BLaER1 treated with 17β-estradiol and CSF1 and Interleukin-3, amounts not matched to agents 10 nM and 100 nM (cell line): Measurements from ENCODE around the gene ACTR8.

ENCODE experiments used
- H3K27ac ChIP-seq, 11 experiments: shearing (Covaris generic); formaldehyde crosslinking; 2 replicates each; pipeline ENCODE4 v1.8.1; 2022
- H3K27me3 ChIP-seq, 11 experiments: shearing (Covaris generic); formaldehyde crosslinking; 2 replicates each; pipeline ENCODE4 v1.8.1; 2022
- H3K36me3 ChIP-seq, 11 experiments: shearing (Covaris generic); formaldehyde crosslinking; 2 replicates each; pipeline ENCODE4 v1.8.1; 2022
- H3K4me1 ChIP-seq, 10 experiments: shearing (Covaris generic); formaldehyde crosslinking; 2 replicates each; pipeline ENCODE4 v1.8.1; 2022
- H3K4me2 ChIP-seq, 11 experiments: shearing (Covaris generic); formaldehyde crosslinking; 2 replicates each; pipeline ENCODE4 v1.8.1; 2022
- H3K4me3 ChIP-seq, 10 experiments: shearing (Covaris generic); formaldehyde crosslinking; 2 replicates each; pipeline ENCODE4 v1.8.1; 2022
- H3K9ac ChIP-seq, 11 experiments: shearing (Covaris generic); formaldehyde crosslinking; 2 replicates each; pipeline ENCODE4 v1.8.1; 2022
- H3K9me3 ChIP-seq, 11 experiments: shearing (Covaris generic); formaldehyde crosslinking; replicated peaks in 1 of 11; 2 replicates each; pipeline ENCODE4 v1.8.1; 2022
- H4K20me1 ChIP-seq, 11 experiments: shearing (Covaris generic); formaldehyde crosslinking; 2 replicates each; pipeline ENCODE4 v1.8.1; 2022
- Cebpa-rat ChIP-seq, 11 experiments: shearing (Covaris generic); IDR thresholded peaks; 2 replicates each; pipeline ENCODE4 v1.8.1; 2022

The ACTR8 gene

DNA sequence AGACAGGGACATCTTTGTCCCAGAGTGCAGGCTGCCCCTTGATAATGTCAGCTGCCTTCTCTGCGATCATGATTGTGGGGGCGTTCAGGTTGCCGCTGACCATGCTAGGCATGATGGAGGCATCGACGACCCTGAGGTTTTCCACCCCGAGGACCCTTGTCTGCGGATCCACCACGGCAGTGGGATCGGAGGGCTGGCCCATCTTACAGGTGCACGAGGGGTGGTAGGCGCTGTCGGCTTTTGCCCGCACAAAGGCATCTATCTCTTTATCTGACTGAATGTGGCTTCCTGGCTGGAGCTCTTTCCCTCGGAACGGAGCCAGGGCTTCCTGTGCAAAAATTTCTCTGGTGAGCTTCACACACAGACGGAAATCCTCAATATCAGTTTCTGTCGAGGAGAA is 64.1 kb downstream of the ACTR8 start:
- no peaks in the 10 kb centered on the region for H3K36me3 ChIP-seq
- H3K4me2 ChIP-seq: no peak overlapping the region
- H3K4me3 ChIP-seq: no peak overlapping the region
- H3K9me3 ChIP-seq: no peaks in the 10 kb centered on the region
- no peak overlapping the region for H3K9ac ChIP-seq
- H3K27ac ChIP-seq: no peak overlapping the region
- H3K27me3 ChIP-seq: no peaks in the 10 kb centered on the region
- peaks cover 0 to 17% (median 4%) of the 10 kb centered on the region in 10 experiments; a peak in 7 of 20 replicates for H3K4me1 ChIP-seq
- TF ChIP-seq Cebpa-rat (IDR thresholded peaks at IDR 0.05): no peak
- peaks cover 0 to 4% (median 0%) of the 10 kb centered on the region in 11 experiments; a peak in 1 of 22 replicates for H4K20me1 ChIP-seq

DNA sequence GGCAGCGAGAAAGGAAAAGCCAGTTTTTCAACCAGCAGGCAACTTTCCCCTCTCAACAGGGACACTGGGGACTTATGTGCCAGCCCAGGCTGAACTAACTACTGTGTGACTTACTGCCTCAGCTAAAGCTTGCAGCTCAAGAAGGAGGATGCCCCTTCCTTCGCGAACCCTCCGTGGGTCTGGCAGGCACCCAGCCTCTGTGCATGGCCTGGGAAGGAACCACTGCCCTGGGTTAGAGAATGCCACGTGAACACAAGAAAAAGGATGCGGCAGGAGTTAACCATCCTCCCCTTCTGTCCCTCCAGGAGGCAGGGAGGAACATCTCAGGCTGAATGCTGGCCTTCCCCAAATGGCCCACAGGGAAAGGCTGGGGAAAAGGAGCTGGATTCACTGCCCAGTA is 64.7 kb downstream of the ACTR8 start:
- no peaks in the 10 kb centered on the region for H3K27me3 ChIP-seq
- peaks cover 0 to 17% (median 4%) of the 10 kb centered on the region in 10 experiments; a peak in 7 of 20 replicates for H3K4me1 ChIP-seq
- H3K9ac ChIP-seq: no peak overlapping the region
- H3K36me3 ChIP-seq: no peaks in the 10 kb centered on the region
- no peak overlapping the region for H3K27ac ChIP-seq
- TF ChIP-seq Cebpa-rat (IDR thresholded peaks at IDR 0.05): no peak
- peaks cover 0 to 2% (median 0%) of the 10 kb centered on the region in 11 experiments; a peak in 1 of 22 replicates for H4K20me1 ChIP-seq
- no peaks in the 10 kb centered on the region for H3K9me3 ChIP-seq
- no peak overlapping the region for H3K4me3 ChIP-seq
- H3K4me2 ChIP-seq: no peak overlapping the region
